ENCODE results near the gene SIN3A.

GRCh38 chr15:75360856-75361255, 90.6 kb downstream of the SIN3A start:
- TF ChIP-seq CTCF (IDR thresholded peaks at IDR 0.05; ENCODE audit: low read depth, low read length, missing input control) (no peak), YY1 (IDR thresholded peaks at IDR 0.05) (no peak), REST (IDR thresholded peaks at IDR 0.05) (no peak), TAF1 (conservative IDR thresholded peaks at IDR 0.05) (no peak), GABPA (IDR thresholded peaks at IDR 0.05 in 1 of 2, conservative IDR thresholded peaks at IDR 0.05 in 1 of 2) (no peak), ZBTB33 (IDR thresholded peaks at IDR 0.05) (no peak), JUND (IDR thresholded peaks at IDR 0.05) (no peak), NR2F2 (IDR thresholded peaks at IDR 0.05) (no peak)
